Mesenchymal stem cell (in vitro differentiated cells and primary cell): ENCODE measurements around the gene INTS6L.

ENCODE experiments used
- DNase-seq: peaks from one replicate; pipeline ENCODE4 v3.0.0-alpha.2; 2013
- H2AFZ ChIP-seq: one replicate; pipeline ENCODE4 v1.6.1; 2013; ENCODE audit warnings: low read depth, mild to moderate bottlenecking, control low read depth, inconsistent platforms, low read length, moderate library complexity
- H2AK5ac ChIP-seq: 2 replicates; pipeline ENCODE4 v1.6.1; 2013; ENCODE audit warnings: low read length, moderate library complexity, mild to moderate bottlenecking, inconsistent platforms; ENCODE audit not compliant: severe bottlenecking
- H2BK120ac ChIP-seq: one replicate; pipeline ENCODE4 v1.6.1; 2013; ENCODE audit warnings: low read depth, mild to moderate bottlenecking, inconsistent platforms, low read length, moderate library complexity
- H2BK12ac ChIP-seq, 2 experiments: one replicate each; pipeline ENCODE4 v1.6.1; 2013; ENCODE audit warnings: inconsistent platforms in 2 of 2, low read length in 2 of 2, mild to moderate bottlenecking in 2 of 2, moderate library complexity in 2 of 2, control low read depth in 1 of 2
- H2BK15ac ChIP-seq: one replicate; pipeline ENCODE4 v1.6.1; 2013; ENCODE audit warnings: mild to moderate bottlenecking, low read depth, inconsistent platforms; ENCODE audit not compliant: poor library complexity, severe bottlenecking
- H2BK5ac ChIP-seq: 2 replicates; pipeline ENCODE4 v1.6.1; 2013; ENCODE audit warnings: low read depth, mild to moderate bottlenecking, low read length, control low read depth, inconsistent platforms; ENCODE audit not compliant: poor library complexity, severe bottlenecking
- H3K14ac ChIP-seq, 2 experiments: one replicate each; pipeline ENCODE4 v1.6.1; 2013; ENCODE audit warnings: inconsistent platforms in 2 of 2, low read length in 2 of 2, control low read depth in 1 of 2, mild to moderate bottlenecking in 1 of 2, moderate library complexity in 1 of 2
- H3K18ac ChIP-seq, 2 experiments: one replicate each; pipeline ENCODE4 v1.6.1; 2013; ENCODE audit warnings: inconsistent platforms in 2 of 2, low read length in 2 of 2, control low read depth in 1 of 2, low read depth in 1 of 2, mild to moderate bottlenecking in 1 of 2
- H3K23ac ChIP-seq, 2 experiments: one replicate each; pipeline ENCODE4 v1.6.1; 2013; ENCODE audit warnings: inconsistent platforms in 2 of 2, low read length in 2 of 2, mild to moderate bottlenecking in 2 of 2, moderate library complexity in 2 of 2, control low read depth in 1 of 2
- H3K27ac ChIP-seq: 2 replicates; pipeline ENCODE4 v1.5.1; 2013; ENCODE audit warnings: mild to moderate bottlenecking, moderate library complexity, low read length, control low read depth, inconsistent platforms; ENCODE audit not compliant: poor library complexity, severe bottlenecking
- H3K27me3 ChIP-seq, 2 experiments: 2 replicates each; pipeline versions ENCODE4 v1.6.1 to v1.7.0; 2013; ENCODE audit warnings: low read length in 2 of 2, mild to moderate bottlenecking in 2 of 2, moderate library complexity in 2 of 2, control low read depth in 1 of 2, inconsistent platforms in 1 of 2; ENCODE audit not compliant: control insufficient read depth in 1 of 2, insufficient read depth in 1 of 2
- H3K36me3 ChIP-seq, 2 experiments: 2 replicates each; pipeline versions ENCODE4 v1.6.1 to v1.7.0; 2013; ENCODE audit warnings: low read length in 2 of 2, control low read depth in 1 of 2, inconsistent platforms in 1 of 2, low read depth in 1 of 2, mild to moderate bottlenecking in 1 of 2; ENCODE audit not compliant: insufficient read depth in 2 of 2, control insufficient read depth in 1 of 2
- H3K4ac ChIP-seq, 2 experiments: one replicate each; pipeline ENCODE4 v1.6.1; 2013; ENCODE audit warnings: inconsistent platforms in 2 of 2, low read length in 2 of 2, mild to moderate bottlenecking in 2 of 2, moderate library complexity in 2 of 2, control low read depth in 1 of 2, low read depth in 1 of 2
- H3K4me1 ChIP-seq: 2 replicates; pipeline ENCODE4 v1.6.1; 2013; ENCODE audit warnings: low read depth, low read length, control low read depth; ENCODE audit not compliant: control insufficient read depth, insufficient read depth
- H3K4me2 ChIP-seq: 2 replicates; pipeline ENCODE4 v1.6.1; 2013; ENCODE audit warnings: low read length, mild to moderate bottlenecking, inconsistent platforms; ENCODE audit not compliant: poor library complexity, severe bottlenecking
- H3K4me3 ChIP-seq, 2 experiments: 2 replicates each; pipeline versions ENCODE4 v1.5.1 to v1.7.0; 2013; ENCODE audit warnings: low read length in 2 of 2, mild to moderate bottlenecking in 2 of 2, control low read depth in 1 of 2, low read depth in 1 of 2; ENCODE audit not compliant: insufficient read depth in 1 of 2
- H3K79me1 ChIP-seq: replicated peaks from 2 replicates; pipeline ENCODE4 v1.6.1; 2013; ENCODE audit warnings: mild to moderate bottlenecking, control low read depth, low read length, inconsistent platforms; ENCODE audit not compliant: poor library complexity, severe bottlenecking
- H3K9ac ChIP-seq: 2 replicates; pipeline ENCODE4 v1.7.0; 2013; ENCODE audit warnings: mild to moderate bottlenecking, low read length, moderate library complexity
- H3K9me3 ChIP-seq: 2 replicates; pipeline ENCODE4 v1.7.0; 2013; ENCODE audit warnings: mild to moderate bottlenecking, low read length; ENCODE audit not compliant: control insufficient read depth
- H4K8ac ChIP-seq: one replicate; pipeline ENCODE4 v1.6.1; 2013; ENCODE audit warnings: inconsistent platforms, mild to moderate bottlenecking, low read length, moderate library complexity
- H4K91ac ChIP-seq: one replicate; pipeline ENCODE4 v1.6.1; 2013; ENCODE audit warnings: mild to moderate bottlenecking, low read length, inconsistent platforms
- WGBS: methylation state at CpG from one replicate; pipeline ENCODE4 v1.1.7; 2013; ENCODE audit warnings: mixed read lengths; 5-methylcytosine and 5-hydroxymethylcytosine counted together

The INTS6L gene

GRCh38 chrX:135518161-135518560 lies 2.3 kb upstream of the INTS6L start:
- H4K91ac ChIP-seq = no peak overlapping the region
- no peak overlapping the region for H2AFZ ChIP-seq
- H3K27me3 ChIP-seq = no peaks in the 10 kb centered on the region
- H2AK5ac ChIP-seq = no peak overlapping the region
- no peak overlapping the region for H3K23ac ChIP-seq
- peaks cover 4% of the 10 kb centered on the region for H3K4me1 ChIP-seq
- 90% methylated on average over 1 of the region's 1 CpG for WGBS
- no peak overlapping the region for H3K9ac ChIP-seq
- no peak overlapping the region for H2BK120ac ChIP-seq
- H2BK15ac ChIP-seq = no peak overlapping the region
- no peaks in the 10 kb centered on the region for H3K36me3 ChIP-seq
- no peak overlapping the region for H3K18ac ChIP-seq
- no peak for DNase-seq
- no peak overlapping the region for H3K4me2 ChIP-seq
- no peak overlapping the region for H3K27ac ChIP-seq
- H3K4ac ChIP-seq = no peak overlapping the region
- no peak overlapping the region for H2BK12ac ChIP-seq
- no peak overlapping the region for H4K8ac ChIP-seq
- no peaks in the 10 kb centered on the region for H3K79me1 ChIP-seq
- H3K4me3 ChIP-seq = no peak overlapping the region
- no peaks in the 10 kb centered on the region for H3K9me3 ChIP-seq
- no peak overlapping the region for H2BK5ac ChIP-seq
- no peak overlapping the region for H3K14ac ChIP-seq

GRCh38 chrX:135520022-135520552 lies 373 bp upstream of the INTS6L start:
- no peak overlapping the region for H2AK5ac ChIP-seq
- no peak overlapping the region for H3K14ac ChIP-seq
- peak overlapping the region; percentile 50 for H3K4me2 ChIP-seq
- peak overlapping the region; percentile 93 for H3K27ac ChIP-seq
- H3K9ac ChIP-seq = peak overlapping the region; percentile 88
- H3K4ac ChIP-seq = peak overlapping the region in 1 of 2 experiments; percentile 41
- no peak overlapping the region for H3K18ac ChIP-seq
- H3K79me1 ChIP-seq = no peaks in the 10 kb centered on the region
- H4K91ac ChIP-seq = no peak overlapping the region
- no peak overlapping the region for H2AFZ ChIP-seq
- H2BK120ac ChIP-seq = no peak overlapping the region
- no peak overlapping the region for H2BK15ac ChIP-seq
- 2% methylated on average over 9 of the region's 12 CpGs for whole genome bisulfite sequencing
- H3K4me3 ChIP-seq = peak overlapping the region in 1 of 2 experiments; percentile 80
- H3K36me3 ChIP-seq = no peaks in the 10 kb centered on the region
- no peaks in the 10 kb centered on the region for H3K27me3 ChIP-seq
- no peak overlapping the region for H3K23ac ChIP-seq
- no peak overlapping the region for H4K8ac ChIP-seq
- H2BK5ac ChIP-seq = no peak overlapping the region
- H2BK12ac ChIP-seq = no peak overlapping the region
- no peaks in the 10 kb centered on the region for H3K9me3 ChIP-seq
- peaks cover 1% of the 10 kb centered on the region for H3K4me1 ChIP-seq
- DNase-seq = peak; percentile 67

- Histone ChIP-seq H3K4me2 (peak overlapping the region; percentile 75), H2AFZ (peak overlapping the region; percentile 14), H3K27me3 (no peaks in the 10 kb centered on the region), H2BK5ac (peak overlapping the region; percentile 73), H3K36me3 (no peaks in the 10 kb centered on the region), H4K8ac (peak overlapping the region; percentile 54), H3K23ac (no peak overlapping the region), H3K14ac (no peak overlapping the region), H2BK12ac (no peak overlapping the region), H3K4me1 (peaks cover 1% of the 10 kb centered on the region), H3K9ac (peak overlapping the region; percentile 96), H3K4ac (peak overlapping the region in 1 of 2 experiments; percentile 84), H3K9me3 (no peaks in the 10 kb centered on the region), H3K79me1 (peaks cover 2% of the 10 kb centered on the region), H2BK15ac (peak overlapping the region; percentile 90), H2AK5ac (no peak overlapping the region), H3K18ac (peak overlapping the region; percentile 86 to 93), H2BK120ac (peak overlapping the region; percentile 92), H3K4me3 (peak overlapping the region; percentile 77 to 83), H3K27ac (peak overlapping the region; percentile 90), H4K91ac (peak overlapping the region; percentile 89)
- peak; percentile 93 for DNase-seq
- WGBS = 0% methylated on average over 14 of the region's 73 CpGs
These were observed 1.1 kb downstream of the INTS6L start for GRCh38 chrX:135521405-135522131.

GRCh38 chrX:135522132-135522530 lies 1.7 kb downstream of the INTS6L start:
- no peak overlapping the region for H2BK120ac ChIP-seq

More at GRCh38 chrX:135522132-135522530, 1.7 kb downstream of the INTS6L start:
- no peak for DNase-seq
- no peaks in the 10 kb centered on the region for H3K36me3 ChIP-seq
- no peak overlapping the region for H3K14ac ChIP-seq
- peak overlapping the region; percentile 90 for H3K27ac ChIP-seq
- 0% methylated on average over 2 of the region's 9 CpGs for WGBS
- H4K8ac ChIP-seq = no peak overlapping the region
- peaks cover 1% of the 10 kb centered on the region for H3K4me1 ChIP-seq
- H3K79me1 ChIP-seq = peaks cover 3% of the 10 kb centered on the region
- H2AK5ac ChIP-seq = no peak overlapping the region
- H4K91ac ChIP-seq = no peak overlapping the region
- no peaks in the 10 kb centered on the region for H3K27me3 ChIP-seq
- no peak overlapping the region for H3K23ac ChIP-seq
- no peak overlapping the region for H3K4ac ChIP-seq
- no peaks in the 10 kb centered on the region for H3K9me3 ChIP-seq
- no peak overlapping the region for H2BK5ac ChIP-seq
- peak overlapping the region; percentile 14 to 28 for H3K18ac ChIP-seq
- H3K4me2 ChIP-seq = peak overlapping the region; percentile 27
- peak overlapping the region; percentile 50 to 83 for H3K4me3 ChIP-seq
- H2AFZ ChIP-seq = no peak overlapping the region
- H3K9ac ChIP-seq = peak overlapping the region; percentile 96
- H2BK12ac ChIP-seq = no peak overlapping the region
- no peak overlapping the region for H2BK15ac ChIP-seq
